Measurements from ENCODE around the gene NTNG1. TPM values are rescaled to one million over a fixed set of nuclear protein-coding genes. Genes with fewer than 3 reads are reported as not detected.

The NTNG1 gene
- total RNA-seq, 2 experiments from 2014 or later, result not detected

- TF ChIP-seq CTCF (IDR thresholded peaks at IDR 0.05), result no peak
- H3K4me3 Mint-ChIP-seq, result no peak overlapping the region
- H3K27me3 ChIP-seq (ENCODE audit: control insufficient read depth in 1 of 2, insufficient read depth in 2 of 2, low read length in 2 of 2), result no peaks in the 10 kb centered on the region
Measured at GRCh38 chr1:107405236-107405635, 264.4 kb downstream of the NTNG1 start.

GRCh38 chr1:107407011-107407410, 266.2 kb downstream of the NTNG1 start:
- no peak for TF ChIP-seq CTCF (IDR thresholded peaks at IDR 0.05)
- intact Hi-C loops (cut with DNase I, micrococcal nuclease), result no loop called here
- ChIA-PET CTCF (no interaction called here), POLR2A (no interaction called here)
- Mint-ChIP-seq H3K36me3 (ENCODE audit: low read depth) (no peaks in the 10 kb centered on the region), H3K27me3 (peaks cover 17% of the 10 kb centered on the region), H3K27ac (no peak overlapping the region), H3K4me3 (no peak overlapping the region), H3K9me3 (no peaks in the 10 kb centered on the region), H3K4me1 (ENCODE audit: low read depth) (no peaks in the 10 kb centered on the region)
- H3K27ac ChIP-seq (ENCODE audit: low read depth in 1 of 2, low read length in 2 of 2), result no peak overlapping the region
- H3K4me3 ChIP-seq (ENCODE audit: low read length), result no peak overlapping the region
- no peaks in the 10 kb centered on the region for H3K27me3 ChIP-seq (ENCODE audit: control insufficient read depth in 1 of 2, insufficient read depth in 2 of 2, low read length in 2 of 2)
- ATAC-seq (ENCODE audit: poor library complexity) (no peak), DNase-seq (no peak)
- no peaks in the 10 kb centered on the region for H3K9me3 ChIP-seq (ENCODE audit: control insufficient read depth in 1 of 2, insufficient read depth in 1 of 2, low read length in 2 of 2)
- H3K4me1 ChIP-seq (ENCODE audit: insufficient read depth, low read length), result no peaks in the 10 kb centered on the region
- no peaks in the 10 kb centered on the region for H3K36me3 ChIP-seq (ENCODE audit: insufficient read depth, low read length)

More at GRCh38 chr1:107405236-107405635, 264.4 kb downstream of the NTNG1 start:
- no peaks in the 10 kb centered on the region for H3K4me1 ChIP-seq (ENCODE audit: insufficient read depth, low read length)
- H3K4me3 ChIP-seq (ENCODE audit: low read length), result no peak overlapping the region
- H3K4me1 Mint-ChIP-seq (ENCODE audit: low read depth), result no peaks in the 10 kb centered on the region
- no peak overlapping the region for H3K27ac ChIP-seq (ENCODE audit: low read depth in 1 of 2, low read length in 2 of 2)
- peaks cover 11% of the 10 kb centered on the region for H3K27me3 Mint-ChIP-seq
- intact Hi-C loops (cut with DNase I, micrococcal nuclease), result no loop called here
- CTCF ChIA-PET, result no interaction called here
- no peaks in the 10 kb centered on the region for H3K36me3 ChIP-seq (ENCODE audit: insufficient read depth, low read length)
- ATAC-seq (ENCODE audit: poor library complexity) (no peak), DNase-seq (no peak)
- no peaks in the 10 kb centered on the region for H3K9me3 Mint-ChIP-seq
- POLR2A ChIA-PET, result no interaction called here
- H3K27ac Mint-ChIP-seq, result no peak overlapping the region
- H3K36me3 Mint-ChIP-seq (ENCODE audit: low read depth), result no peaks in the 10 kb centered on the region
- H3K9me3 ChIP-seq (ENCODE audit: control insufficient read depth in 1 of 2, insufficient read depth in 1 of 2, low read length in 2 of 2), result no peaks in the 10 kb centered on the region

- intact Hi-C loops (cut with DNase I, micrococcal nuclease), result no loop called here
- Histone ChIP-seq H3K27me3 (ENCODE audit: control insufficient read depth in 1 of 2, insufficient read depth in 2 of 2, low read length in 2 of 2) (no peaks in the 10 kb centered on the region), H3K36me3 (ENCODE audit: insufficient read depth, low read length) (no peaks in the 10 kb centered on the region), H3K9me3 (ENCODE audit: control insufficient read depth in 1 of 2, insufficient read depth in 1 of 2, low read length in 2 of 2) (no peaks in the 10 kb centered on the region), H3K4me1 (ENCODE audit: insufficient read depth, low read length) (no peaks in the 10 kb centered on the region), H3K27ac (ENCODE audit: low read depth in 1 of 2, low read length in 2 of 2) (no peak overlapping the region), H3K4me3 (ENCODE audit: low read length) (no peak overlapping the region)
- ATAC-seq (ENCODE audit: poor library complexity) (no peak), DNase-seq (no peak)
- ChIA-PET POLR2A (no interaction called here), CTCF (no interaction called here)
- Mint-ChIP-seq H3K4me1 (ENCODE audit: low read depth) (no peaks in the 10 kb centered on the region), H3K27ac (no peak overlapping the region), H3K9me3 (no peaks in the 10 kb centered on the region), H3K27me3 (peaks cover 14% of the 10 kb centered on the region), H3K36me3 (ENCODE audit: low read depth) (no peaks in the 10 kb centered on the region), H3K4me3 (no peak overlapping the region)
- TF ChIP-seq CTCF (IDR thresholded peaks at IDR 0.05), result no peak
Measured at GRCh38 chr1:107413546-107413945, 272.7 kb downstream of the NTNG1 start.

Measured in CD4-positive, alpha-beta T cell (primary cell).